Endothelial cell of umbilical vein (primary cell): Measurements from ENCODE around the gene TMX1. TPM values are rescaled to one million over a fixed set of nuclear protein-coding genes. Genes with fewer than 3 reads are reported as not detected.

ENCODE experiments used
- BruUV-seq: library from RNA; stranded (reverse); fragments of 400-500 nt; replicated peaks from 2 replicates; lab custom pipeline; 2021; lab: Mats Ljungman, UMichigan
- CTCF ChIA-PET: fragments of 300-600, 350-600 bp; sonication (Branson Sonifier 250); formaldehyde crosslinking; loops from one replicate; lab custom pipeline; 2021; ENCODE audit warnings: antibody characterized with exemption, inconsistent platforms; lab: Charles Lee
- POLR2A ChIA-PET: fragments of 300-600, 350-600 bp; sonication (Branson Sonifier 250); formaldehyde crosslinking; loops from one replicate; lab custom pipeline; 2021; ENCODE audit warnings: antibody characterized with exemption, inconsistent platforms; lab: Charles Lee
- DNase-seq: peaks from one replicate; pipeline ENCODE4 v3.0.0-alpha.2; 2011; ENCODE audit warnings: low read depth, low spot score
- FAIRE-seq: peaks from 2 replicates; lab custom pipeline; 2011; peaks lifted over from hg19 to GRCh38; lab: Jason Lieb, UNC
- H2AFZ ChIP-seq: 2 replicates; pipeline ENCODE4 v1.6.0; 2012; ENCODE audit warnings: low read depth, low read length, control low read depth, inconsistent platforms
- H3K27ac ChIP-seq: 2 replicates; pipeline ENCODE4 v1.5.1; 2011; ENCODE audit warnings: low read depth, mild to moderate bottlenecking, control low read depth, low read length, moderate library complexity; ENCODE audit not compliant: insufficient read depth
- H3K27me3 ChIP-seq, 2 experiments: 2 replicates each; pipeline versions ENCODE4 v1.6.0 to v1.6.1; 2011; ENCODE audit warnings: low read length in 2 of 2, mixed read lengths in 1 of 2; ENCODE audit not compliant: control insufficient read depth in 2 of 2, insufficient read depth in 2 of 2
- H3K36me3 ChIP-seq, 2 experiments: 2 replicates in 1 of 2; 3 replicates in 1 of 2; pipeline ENCODE4 v1.5.1; 2011; ENCODE audit warnings: low read length in 2 of 2, mild to moderate bottlenecking in 1 of 2, moderate library complexity in 1 of 2; ENCODE audit not compliant: control insufficient read depth in 2 of 2, insufficient read depth in 2 of 2; ENCODE audit errors: extremely low read depth in 1 of 2
- H3K4me1 ChIP-seq: 3 replicates; pipeline ENCODE4 v1.5.1; 2011; ENCODE audit warnings: mild to moderate bottlenecking, low read length; ENCODE audit not compliant: control insufficient read depth, insufficient read depth; ENCODE audit errors: extremely low read depth
- H3K4me2 ChIP-seq: 2 replicates; pipeline ENCODE4 v1.6.1; 2011; ENCODE audit warnings: low read length, control low read depth, mixed read lengths; ENCODE audit not compliant: insufficient read depth
- H3K4me3 ChIP-seq, 3 experiments: fragments of 200-600 bp in 1 of 3; sonication (generic), shearing (Covaris generic) in 1 of 3; replicated peaks in 1 of 3; 2 replicates each; pipeline ENCODE4 v1.5.1; 2011 to 2016; ENCODE audit warnings: control low read depth in 3 of 3, low read length in 3 of 3, mild to moderate bottlenecking in 2 of 3, inconsistent platforms in 1 of 3, low read depth in 1 of 3, moderate library complexity in 1 of 3; ENCODE audit not compliant: insufficient read depth in 1 of 3
- H3K79me2 ChIP-seq: 2 replicates; pipeline ENCODE4 v1.6.0; 2012; ENCODE audit warnings: low read length, inconsistent platforms; ENCODE audit not compliant: control insufficient read depth, insufficient read depth
- H3K9ac ChIP-seq: replicated peaks from 2 replicates; pipeline ENCODE3; 2011; ENCODE audit warnings: low read length, control low read depth; ENCODE audit not compliant: insufficient read depth; ENCODE audit errors: extremely low read depth
- H3K9me1 ChIP-seq: replicated peaks from 3 replicates; pipeline ENCODE4 v1.6.0; 2011; ENCODE audit warnings: mild to moderate bottlenecking, low read length; ENCODE audit not compliant: control insufficient read depth, insufficient read depth; ENCODE audit errors: extremely low read depth
- H3K9me3 ChIP-seq: replicated peaks from 2 replicates; pipeline ENCODE4 v1.5.1; 2012; ENCODE audit warnings: low read length, inconsistent platforms; ENCODE audit not compliant: control insufficient read depth, insufficient read depth
- H4K20me1 ChIP-seq: replicated peaks from 2 replicates; pipeline ENCODE3; 2011; ENCODE audit warnings: mild to moderate bottlenecking, low read length; ENCODE audit not compliant: control insufficient read depth, insufficient read depth; ENCODE audit errors: extremely low read depth
- CTCF ChIP-seq, 2 donors: IDR thresholded peaks; 1 replicate in 1 of 2; 2 replicates in 1 of 2; pipeline ENCODE4 v1.5.1; 2011; ENCODE audit warnings: low read length in 2 of 2, mild to moderate bottlenecking in 2 of 2, moderate library complexity in 2 of 2, control low read depth in 1 of 2, inconsistent platforms in 1 of 2, low read depth in 1 of 2; ENCODE audit not compliant: insufficient read depth in 1 of 2; ENCODE audit errors: extremely low read depth in 1 of 2
- EZH2 ChIP-seq: IDR thresholded peaks from 2 replicates; pipeline ENCODE4 v1.6.1; 2012; ENCODE audit warnings: borderline replicate concordance, low read depth, mild to moderate bottlenecking, moderate library complexity, low read length, inconsistent platforms; ENCODE audit not compliant: severe bottlenecking
- FOS ChIP-seq: IDR thresholded peaks from 2 replicates; pipeline ENCODE4 v1.6.1; 2011; ENCODE audit warnings: mild to moderate bottlenecking, low read length, moderate library complexity, borderline replicate concordance; ENCODE audit not compliant: insufficient read depth
- GATA2 ChIP-seq: IDR thresholded peaks from 2 replicates; pipeline ENCODE4 v1.7.0; 2011; ENCODE audit warnings: low read depth, mild to moderate bottlenecking, moderate library complexity, mixed read lengths, low read length; ENCODE audit not compliant: insufficient read length, insufficient read depth
- JUN ChIP-seq: IDR thresholded peaks from 2 replicates; pipeline ENCODE4 v1.6.1; 2011; ENCODE audit warnings: borderline replicate concordance, low read depth; ENCODE audit not compliant: insufficient read length, insufficient read depth
- MAX ChIP-seq: IDR thresholded peaks from 2 replicates; pipeline ENCODE4 v1.6.1; 2011; ENCODE audit not compliant: insufficient read depth, insufficient read length
- MYC ChIP-seq: IDR thresholded peaks from one replicate; pipeline ENCODE4 v1.6.1; 2011; ENCODE audit warnings: mild to moderate bottlenecking, low read depth, low read length
- POLR2A ChIP-seq: IDR thresholded peaks from 2 replicates; pipeline ENCODE4 v1.6.1; 2012; ENCODE audit warnings: low read depth, mild to moderate bottlenecking, control low read depth, low read length
- POLR2AphosphoS5 ChIP-seq: IDR thresholded peaks from 2 replicates; pipeline ENCODE4 v1.6.1; 2012; ENCODE audit warnings: low read depth, mild to moderate bottlenecking, control low read depth, low read length, moderate library complexity; ENCODE audit not compliant: insufficient read depth
- dilution Hi-C: fragments of 300-500 bp; cut with MboI; formaldehyde crosslinking; loops from one replicate; pipeline ENCODE4 v1.15.0; 2019; ENCODE audit warnings: low sequenced_read_pairs; ENCODE audit not compliant: extremely low pct_ligation_motif_present
- intact Hi-C: fragments of 100-400 bp; cut with micrococcal nuclease; formaldehyde crosslinking; loops from one replicate; pipeline ENCODE4 v1.10.0; 2022
- polyA plus RNA-seq, 4 experiments: library from polyadenylated mRNA; depleted of rRNA in 3 of 4; stranded (reverse) in 3 of 4; unstranded in 1 of 4; fragments of >200 nt; gene quantifications; 2 replicates each; pipeline versions ENCODE4 v1.2.1 to v1.2.3, GENCODE V29; 2011 to 2012; ENCODE audit warnings: missing spikeins in 1 of 4
- total RNA-seq: library from RNA; stranded (reverse); gene quantifications from 2 replicates; pipeline ENCODE4 v1.2.3, GENCODE V29; 2021

TMX1 gene
- total and polyA plus RNA-seq, 2 donors (not counting 3 experiments of a cell fraction or from before 2014, with no cell fraction given): 11.4 to 41.9 TPM

DNA sequence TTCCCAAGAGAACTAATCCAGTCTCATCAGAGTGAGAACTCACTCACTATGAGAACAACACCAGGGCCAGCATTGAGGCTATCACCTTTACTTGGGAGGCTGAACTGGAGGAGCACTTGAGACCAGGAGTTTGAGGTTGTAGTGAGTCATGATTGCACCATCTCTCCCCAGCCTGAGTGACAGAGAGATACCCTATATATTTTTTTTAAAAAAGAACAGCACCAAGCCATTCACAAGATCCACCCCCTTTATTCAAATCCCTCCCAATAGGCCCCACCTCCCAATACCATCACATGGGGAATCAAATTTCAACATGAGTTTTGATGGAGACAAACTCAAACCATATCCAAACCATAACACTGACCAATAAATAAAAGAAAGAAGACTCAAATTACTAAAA lies 3.7 kb upstream of the TMX1 start:
- Histone ChIP-seq H3K4me2 (no peak overlapping the region), H3K27me3 (peaks cover 3 to 8% of the 10 kb centered on the region in 2 experiments), H3K9ac (no peak overlapping the region), H3K9me1 (no peaks in the 10 kb centered on the region), H3K4me1 (peaks cover 7% of the 10 kb centered on the region), H3K9me3 (no peaks in the 10 kb centered on the region), H4K20me1 (no peaks in the 10 kb centered on the region), H3K79me2 (peaks cover 12% of the 10 kb centered on the region), H3K36me3 (no peaks in the 10 kb centered on the region), H2AFZ (no peak overlapping the region), H3K4me3 (no peak overlapping the region), H3K27ac (no peak overlapping the region)
- DNase-seq (no peak), FAIRE-seq (no peak)
- TF ChIP-seq GATA2: no peak
- no peak for TF ChIP-seq EZH2
- no peak for TF ChIP-seq CTCF (IDR thresholded peaks at IDR 0.05; ENCODE audit: extremely low read depth in 1 of 2, insufficient read depth in 1 of 2, low read depth in 1 of 2, low read length in 2 of 2)
- TF ChIP-seq POLR2AphosphoS5: no peak
- no peak for TF ChIP-seq POLR2A
- no peak for TF ChIP-seq MYC
- no peak for TF ChIP-seq MAX
- TF ChIP-seq FOS: no peak
- no peak for TF ChIP-seq JUN
- POLR2A ChIA-PET: no interaction called here
- no TSS peak for BruUV-seq
- intact Hi-C loops: no loop called here
- CTCF ChIA-PET: interaction anchor here (0.7 kb wide), 1 partner anchor 10 kb away, joined by 3 read pairs; no protein-coding TSS in a partner anchor
- dilution Hi-C loops: no loop called here
